Central memory CD8-positive, alpha-beta T cell (primary cell): ENCODE data around the gene MON2.
"Not testable (repeated sequence)": the region's sequence is repeated elsewhere in the genome, so short reads cannot be mapped to it uniquely, and the experiment has no call there.

Experiments
- ATAC-seq: fragments of 150-1000 bp; cut with Tn5 transposase; replicated peaks from 2 replicates; pipeline ENCODE4 v1.10.0; 2022; ENCODE audit warnings: mild to moderate bottlenecking, moderate FRiP score, moderate number of reproducible peaks; ENCODE audit not compliant: poor library complexity, severe bottlenecking; ENCODE audit errors: extremely low read depth
- DNase-seq, 2 donors: peaks; one replicate each; pipeline ENCODE4 v3.0.0; 2021; ENCODE audit warnings: low spot score in 2 of 2
- H3K27ac Mint-ChIP-seq: one replicate; pipeline ENCODE4 v1.8.0; 2022; ENCODE audit warnings: low read depth, mild to moderate bottlenecking, moderate library complexity, mixed read lengths
- H3K27me3 Mint-ChIP-seq: one replicate; pipeline ENCODE4 v1.8.0; 2022; ENCODE audit warnings: mixed read lengths
- H3K36me3 Mint-ChIP-seq: one replicate; pipeline ENCODE4 v1.8.0; 2022; ENCODE audit warnings: mild to moderate bottlenecking, moderate library complexity, mixed read lengths; ENCODE audit not compliant: insufficient read depth
- H3K4me1 Mint-ChIP-seq: one replicate; pipeline ENCODE4 v1.8.0; 2022; ENCODE audit warnings: mixed read lengths
- H3K4me3 Mint-ChIP-seq: one replicate; pipeline ENCODE4 v1.8.0; 2022; ENCODE audit warnings: mild to moderate bottlenecking, moderate library complexity, mixed read lengths
- H3K9me3 Mint-ChIP-seq: one replicate; pipeline ENCODE4 v1.8.0; 2022; ENCODE audit warnings: mixed read lengths

Gene MON2

GRCh38 chr12:62512901-62513300 is 46.3 kb downstream of the MON2 start:
- ATAC-seq (no peak), DNase-seq (no peak)
- H3K4me1 Mint-ChIP-seq = peaks cover 6% of the 10 kb centered on the region
- H3K36me3 Mint-ChIP-seq = peaks cover 31% of the 10 kb centered on the region
- H3K27me3 Mint-ChIP-seq = no peaks in the 10 kb centered on the region
- H3K4me3 Mint-ChIP-seq = no peak overlapping the region
- H3K27ac Mint-ChIP-seq = no peak overlapping the region
- peaks cover 10% of the 10 kb centered on the region for H3K9me3 Mint-ChIP-seq

- H3K36me3 Mint-ChIP-seq = peaks cover 23% of the 10 kb centered on the region
- H3K4me3 Mint-ChIP-seq, H3K27ac Mint-ChIP-seq, H3K27me3 Mint-ChIP-seq, H3K4me1 Mint-ChIP-seq, DNase-seq, ATAC-seq: not testable (repeated sequence)
- peaks cover 10% of the 10 kb centered on the region for H3K9me3 Mint-ChIP-seq
These were observed 47.5 kb downstream of the MON2 start for GRCh38 chr12:62514080-62514479.

GRCh38 chr12:62516927-62517326 is 50.3 kb downstream of the MON2 start:
- Mint-ChIP-seq H3K27ac (no peak overlapping the region), H3K27me3 (no peaks in the 10 kb centered on the region), H3K9me3 (peaks cover 5% of the 10 kb centered on the region), H3K4me1 (peaks cover 1% of the 10 kb centered on the region), H3K4me3 (no peak overlapping the region), H3K36me3 (peaks cover 8% of the 10 kb centered on the region)
- no peak for DNase-seq
- no peak for ATAC-seq

- Mint-ChIP-seq H3K4me1 (no peaks in the 10 kb centered on the region), H3K36me3 (peaks cover 8% of the 10 kb centered on the region), H3K4me3 (no peak overlapping the region), H3K27me3 (no peaks in the 10 kb centered on the region), H3K9me3 (peaks cover 5% of the 10 kb centered on the region), H3K27ac (peak overlapping the region; percentile 53)
- ATAC-seq (no peak), DNase-seq (no peak)
These were observed 51.3 kb downstream of the MON2 start for GRCh38 chr12:62517887-62518286.

GRCh38 chr12:62519043-62519442 is 52.4 kb downstream of the MON2 start:
- no peak overlapping the region for H3K4me3 Mint-ChIP-seq
- H3K4me1 Mint-ChIP-seq = no peaks in the 10 kb centered on the region
- peaks cover 2% of the 10 kb centered on the region for H3K9me3 Mint-ChIP-seq
- DNase-seq (no peak), ATAC-seq (no peak)
- peaks cover 8% of the 10 kb centered on the region for H3K36me3 Mint-ChIP-seq
- H3K27me3 Mint-ChIP-seq = no peaks in the 10 kb centered on the region
- peak overlapping the region; percentile 32 for H3K27ac Mint-ChIP-seq

GRCh38 chr12:62520361-62520760 is 53.7 kb downstream of the MON2 start:
- H3K27me3 Mint-ChIP-seq = no peaks in the 10 kb centered on the region
- DNase-seq (no peak), ATAC-seq (no peak)
- H3K27ac Mint-ChIP-seq = no peak overlapping the region
- no peaks in the 10 kb centered on the region for H3K4me1 Mint-ChIP-seq
- H3K4me3 Mint-ChIP-seq = no peak overlapping the region
- peaks cover 13% of the 10 kb centered on the region for H3K36me3 Mint-ChIP-seq
- H3K9me3 Mint-ChIP-seq = no peaks in the 10 kb centered on the region

GRCh38 chr12:62522984-62523383 is 56.4 kb downstream of the MON2 start:
- no peak overlapping the region for H3K27ac Mint-ChIP-seq
- peaks cover 16% of the 10 kb centered on the region for H3K36me3 Mint-ChIP-seq
- ATAC-seq (no peak), DNase-seq (no peak)
- H3K4me1 Mint-ChIP-seq = no peaks in the 10 kb centered on the region
- H3K4me3 Mint-ChIP-seq = no peak overlapping the region
- no peaks in the 10 kb centered on the region for H3K27me3 Mint-ChIP-seq
- H3K9me3 Mint-ChIP-seq = no peaks in the 10 kb centered on the region

GRCh38 chr12:62523619-62524018 is 57.0 kb downstream of the MON2 start:
- no peaks in the 10 kb centered on the region for H3K27me3 Mint-ChIP-seq
- no peak overlapping the region for H3K4me3 Mint-ChIP-seq
- no peaks in the 10 kb centered on the region for H3K9me3 Mint-ChIP-seq
- DNase-seq (no peak), ATAC-seq (no peak)
- H3K27ac Mint-ChIP-seq = no peak overlapping the region
- no peaks in the 10 kb centered on the region for H3K4me1 Mint-ChIP-seq
- peaks cover 16% of the 10 kb centered on the region for H3K36me3 Mint-ChIP-seq

GRCh38 chr12:62525271-62525670 is 58.6 kb downstream of the MON2 start:
- DNase-seq = no peak
- H3K9me3 Mint-ChIP-seq = no peaks in the 10 kb centered on the region

GRCh38 chr12:62530596-62530995 is 64.0 kb downstream of the MON2 start:
- Mint-ChIP-seq H3K9me3 (no peaks in the 10 kb centered on the region), H3K4me1 (no peaks in the 10 kb centered on the region), H3K27ac (no peak overlapping the region), H3K27me3 (no peaks in the 10 kb centered on the region), H3K4me3 (no peak overlapping the region), H3K36me3 (peaks cover 21% of the 10 kb centered on the region)
- DNase-seq = no peak
- ATAC-seq = no peak

More at GRCh38 chr12:62525271-62525670, 58.6 kb downstream of the MON2 start:
- Mint-ChIP-seq H3K27me3 (no peaks in the 10 kb centered on the region), H3K4me1 (no peaks in the 10 kb centered on the region), H3K27ac (no peak overlapping the region), H3K36me3 (peaks cover 17% of the 10 kb centered on the region), H3K4me3 (no peak overlapping the region)
- no peak for ATAC-seq

GRCh38 chr12:62532333-62532732 is 65.7 kb downstream of the MON2 start:
- peaks cover 22% of the 10 kb centered on the region for H3K36me3 Mint-ChIP-seq
- ATAC-seq (no peak), DNase-seq (no peak)
- H3K4me1 Mint-ChIP-seq = no peaks in the 10 kb centered on the region
- no peak overlapping the region for H3K27ac Mint-ChIP-seq
- H3K4me3 Mint-ChIP-seq = no peak overlapping the region
- no peaks in the 10 kb centered on the region for H3K9me3 Mint-ChIP-seq
- H3K27me3 Mint-ChIP-seq = no peaks in the 10 kb centered on the region

GRCh38 chr12:62533087-62533754 is 66.6 kb downstream of the MON2 start:
- no peak for ATAC-seq
- Mint-ChIP-seq H3K27ac (no peak overlapping the region), H3K36me3 (peaks cover 25% of the 10 kb centered on the region), H3K9me3 (no peaks in the 10 kb centered on the region), H3K4me3 (no peak overlapping the region), H3K4me1 (no peaks in the 10 kb centered on the region), H3K27me3 (no peaks in the 10 kb centered on the region)
- no peak for DNase-seq

- Mint-ChIP-seq H3K4me1 (no peaks in the 10 kb centered on the region), H3K9me3 (no peaks in the 10 kb centered on the region), H3K27me3 (no peaks in the 10 kb centered on the region), H3K27ac (no peak overlapping the region), H3K4me3 (no peak overlapping the region), H3K36me3 (peaks cover 27% of the 10 kb centered on the region)
- no peak for DNase-seq
- no peak for ATAC-seq
These were observed 67.1 kb downstream of the MON2 start for GRCh38 chr12:62533755-62534107.
